Smooth muscle cell (in vitro differentiated cells): ENCODE data around the gene PDE7B. TPM values are rescaled to one million over a fixed set of nuclear protein-coding genes. Genes with fewer than 3 reads are reported as not detected.
A peak's percentile ranks its signal among the peaks of the same experiment; 100 is the strongest.

Source experiments
- DNase-seq: peaks from one replicate; lab custom pipeline; 2025; ENCODE audit not compliant: unreplicated experiment; lab: John Stamatoyannopoulos, UW
- H2AFZ ChIP-seq: fragments of 200-600 bp; sonication (generic); 2 replicates; pipeline ENCODE4 v1.6.0; 2016; ENCODE audit warnings: antibody characterized with exemption, low read depth, mild to moderate bottlenecking
- H3F3A ChIP-seq: fragments of 200-600 bp; sonication (generic); 2 replicates; pipeline ENCODE4 v1.6.0; 2017; ENCODE audit warnings: antibody characterized with exemption, low read depth
- H3K27ac ChIP-seq: fragments of 200-600 bp; sonication (generic); 2 replicates; pipeline ENCODE4 v1.5.1; 2016; ENCODE audit warnings: low read depth, mild to moderate bottlenecking
- H3K27me3 ChIP-seq: fragments of 200-600 bp; sonication (generic); 2 replicates; pipeline ENCODE4 v1.6.1; 2016; ENCODE audit warnings: low read depth, mild to moderate bottlenecking
- H3K36me3 ChIP-seq: fragments of 200-600 bp; sonication (generic); 2 replicates; pipeline ENCODE4 v1.5.1; 2016; ENCODE audit warnings: low read depth
- H3K4me1 ChIP-seq: fragments of 200-600 bp; sonication (generic); 2 replicates; pipeline ENCODE4 v1.5.1; 2016; ENCODE audit warnings: low read depth
- H3K4me2 ChIP-seq: fragments of 200-600 bp; sonication (generic); 2 replicates; pipeline ENCODE4 v1.6.0; 2016; ENCODE audit warnings: mild to moderate bottlenecking
- H3K4me3 ChIP-seq: fragments of 200-600 bp; sonication (generic); 2 replicates; pipeline ENCODE4 v1.5.1; 2016; ENCODE audit warnings: mild to moderate bottlenecking
- H3K79me2 ChIP-seq: fragments of 200-600 bp; sonication (generic); 2 replicates; pipeline ENCODE4 v1.6.0; 2016; ENCODE audit warnings: low read depth, mild to moderate bottlenecking
- H3K9ac ChIP-seq: fragments of 200-600 bp; sonication (generic); 2 replicates; pipeline ENCODE4 v1.6.0; 2016; ENCODE audit warnings: low read depth
- H3K9me3 ChIP-seq: fragments of 200-600 bp; sonication (generic); replicated peaks from 2 replicates; pipeline ENCODE4 v1.5.1; 2016; ENCODE audit warnings: low read depth
- H4K20me1 ChIP-seq: fragments of 200-600 bp; sonication (generic); 2 replicates; pipeline ENCODE4 v1.6.0; 2016; ENCODE audit warnings: low read depth
- WGBS: methylation state at CpG from one replicate; pipeline ENCODE4 v1.1.7; 2016; ENCODE audit warnings: low lambda C conversion rate; 5-methylcytosine and 5-hydroxymethylcytosine counted together
- polyA plus RNA-seq: library from polyadenylated mRNA; unstranded; fragments of >200 nt; fragmentation: Nextera tagmentation; extraction: Ambion mirVana; gene quantifications from 2 replicates; pipeline ENCODE4 v1.2.1, GENCODE V29; 2016
- total RNA-seq: library from RNA; depleted of rRNA; stranded (reverse); fragments of >200 nt; gene quantifications from 2 replicates; pipeline ENCODE4 v1.2.3, GENCODE V29; 2014
- TF ChIP-seq, protein P1 (sequence below): fragments of 200-600 bp; sonication (generic); IDR thresholded peaks from 2 replicates; pipeline ENCODE4 v1.5.1; 2017; ENCODE audit warnings: borderline replicate concordance, mild to moderate bottlenecking, antibody characterized with exemption; ENCODE audit not compliant: insufficient read depth, poor library complexity, severe bottlenecking

PDE7B gene
- total and polyA plus RNA-seq, 2 experiments from 2014 or later = 23.5 to 36.9 TPM

DNA sequence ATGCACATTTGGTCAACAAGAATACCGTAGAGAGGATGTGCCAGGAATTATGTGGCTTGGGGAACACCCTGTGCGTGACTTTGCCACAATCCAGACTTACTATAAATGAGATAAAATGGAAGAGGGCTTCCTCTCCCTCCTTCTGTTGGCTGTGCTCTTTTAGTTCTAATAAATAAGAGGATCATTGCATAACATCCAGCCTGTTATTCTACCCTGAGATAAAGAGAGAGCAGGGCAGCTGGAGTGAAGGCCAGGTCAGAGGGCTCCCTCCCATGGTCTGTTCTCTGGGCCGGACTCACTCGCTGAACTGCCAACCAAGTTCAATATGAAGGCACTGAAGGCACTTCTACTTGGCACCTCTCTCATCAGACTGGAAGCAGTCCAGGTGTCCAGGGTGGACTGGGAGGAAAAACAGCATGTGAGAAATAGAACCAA is 306.9 kb downstream of the PDE7B start:
- H3F3A ChIP-seq = peaks cover 7% of the 10 kb centered on the region
- peak overlapping the region; percentile 69 for H3K27ac ChIP-seq
- peaks cover 6% of the 10 kb centered on the region for H3K4me1 ChIP-seq
- 19% methylated on average over 4 of the region's 4 CpGs for WGBS
- H3K9ac ChIP-seq = no peak overlapping the region
- H2AFZ ChIP-seq = no peak overlapping the region
- no peak for DNase-seq
- no peaks in the 10 kb centered on the region for H3K9me3 ChIP-seq
- H3K4me3 ChIP-seq = no peak overlapping the region
- H3K79me2 ChIP-seq = no peaks in the 10 kb centered on the region
- H3K27me3 ChIP-seq = no peaks in the 10 kb centered on the region
- H3K4me2 ChIP-seq = peak overlapping the region; percentile 18
- H4K20me1 ChIP-seq = no peaks in the 10 kb centered on the region
- H3K36me3 ChIP-seq = peaks cover 16% of the 10 kb centered on the region
- TF ChIP-seq, protein P1, sequence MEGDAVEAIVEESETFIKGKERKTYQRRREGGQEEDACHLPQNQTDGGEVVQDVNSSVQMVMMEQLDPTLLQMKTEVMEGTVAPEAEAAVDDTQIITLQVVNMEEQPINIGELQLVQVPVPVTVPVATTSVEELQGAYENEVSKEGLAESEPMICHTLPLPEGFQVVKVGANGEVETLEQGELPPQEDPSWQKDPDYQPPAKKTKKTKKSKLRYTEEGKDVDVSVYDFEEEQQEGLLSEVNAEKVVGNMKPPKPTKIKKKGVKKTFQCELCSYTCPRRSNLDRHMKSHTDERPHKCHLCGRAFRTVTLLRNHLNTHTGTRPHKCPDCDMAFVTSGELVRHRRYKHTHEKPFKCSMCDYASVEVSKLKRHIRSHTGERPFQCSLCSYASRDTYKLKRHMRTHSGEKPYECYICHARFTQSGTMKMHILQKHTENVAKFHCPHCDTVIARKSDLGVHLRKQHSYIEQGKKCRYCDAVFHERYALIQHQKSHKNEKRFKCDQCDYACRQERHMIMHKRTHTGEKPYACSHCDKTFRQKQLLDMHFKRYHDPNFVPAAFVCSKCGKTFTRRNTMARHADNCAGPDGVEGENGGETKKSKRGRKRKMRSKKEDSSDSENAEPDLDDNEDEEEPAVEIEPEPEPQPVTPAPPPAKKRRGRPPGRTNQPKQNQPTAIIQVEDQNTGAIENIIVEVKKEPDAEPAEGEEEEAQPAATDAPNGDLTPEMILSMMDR = no peak

DNA sequence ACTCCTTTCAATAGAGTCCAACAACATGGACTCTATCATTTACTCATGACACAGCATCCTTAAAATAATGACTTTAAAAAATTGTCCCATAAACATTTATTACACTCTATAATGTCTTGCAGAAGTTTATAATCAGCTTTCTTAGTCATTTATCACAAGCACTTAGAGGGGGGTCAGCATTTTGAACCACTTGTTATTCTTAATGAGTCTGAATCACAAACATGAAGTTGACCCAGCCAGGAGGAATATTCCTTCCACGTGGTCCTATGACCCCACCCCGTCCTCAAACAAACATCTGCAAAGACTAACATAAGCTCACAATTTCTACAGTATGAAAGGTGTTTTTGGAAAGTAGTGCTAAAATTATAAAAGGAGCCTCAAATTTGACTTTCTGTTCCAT is 307.5 kb downstream of the PDE7B start:
- Histone ChIP-seq H3K27me3 (no peaks in the 10 kb centered on the region), H3K4me2 (peak overlapping the region; percentile 18), H4K20me1 (no peaks in the 10 kb centered on the region), H3K9ac (no peak overlapping the region), H3K36me3 (peaks cover 16% of the 10 kb centered on the region), H3K9me3 (no peaks in the 10 kb centered on the region), H3F3A (peaks cover 7% of the 10 kb centered on the region), H2AFZ (no peak overlapping the region), H3K79me2 (no peaks in the 10 kb centered on the region), H3K27ac (peak overlapping the region; percentile 69), H3K4me3 (no peak overlapping the region), H3K4me1 (peaks cover 6% of the 10 kb centered on the region)
- no peak for DNase-seq
- 69% methylated on average over 2 of the region's 2 CpGs for WGBS
- TF ChIP-seq, protein P1 = no peak

DNA sequence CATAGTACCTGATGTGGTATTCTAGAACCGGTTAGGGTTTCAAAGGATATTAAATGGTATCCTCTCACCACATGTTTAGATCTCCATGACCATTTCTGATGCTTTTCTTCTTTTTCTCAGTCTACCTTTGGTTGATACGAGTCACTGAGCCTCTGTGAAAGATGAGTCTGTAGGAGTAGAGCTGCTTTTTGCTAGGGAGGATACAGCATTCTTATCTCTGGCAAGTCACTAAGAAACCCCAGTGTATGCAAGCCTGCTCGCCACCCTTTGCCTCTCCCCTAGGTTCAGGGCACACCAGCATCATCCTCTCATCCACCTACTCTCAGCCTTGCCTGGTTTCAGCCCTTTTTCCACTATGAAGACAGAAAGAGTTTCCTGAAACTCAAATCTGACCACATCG is 308.7 kb downstream of the PDE7B start:
- Histone ChIP-seq H3K27me3 (no peaks in the 10 kb centered on the region), H3K79me2 (no peaks in the 10 kb centered on the region), H3K27ac (peak overlapping the region; percentile 69), H3F3A (peaks cover 7% of the 10 kb centered on the region), H3K4me2 (peak overlapping the region; percentile 23), H3K9ac (no peak overlapping the region), H3K9me3 (no peaks in the 10 kb centered on the region), H3K4me3 (no peak overlapping the region), H3K4me1 (peaks cover 6% of the 10 kb centered on the region), H4K20me1 (no peaks in the 10 kb centered on the region), H2AFZ (no peak overlapping the region), H3K36me3 (peaks cover 13% of the 10 kb centered on the region)
- WGBS = 56% methylated on average over 4 of the region's 4 CpGs
- TF ChIP-seq, protein P1 = no peak
- no peak for DNase-seq

DNA sequence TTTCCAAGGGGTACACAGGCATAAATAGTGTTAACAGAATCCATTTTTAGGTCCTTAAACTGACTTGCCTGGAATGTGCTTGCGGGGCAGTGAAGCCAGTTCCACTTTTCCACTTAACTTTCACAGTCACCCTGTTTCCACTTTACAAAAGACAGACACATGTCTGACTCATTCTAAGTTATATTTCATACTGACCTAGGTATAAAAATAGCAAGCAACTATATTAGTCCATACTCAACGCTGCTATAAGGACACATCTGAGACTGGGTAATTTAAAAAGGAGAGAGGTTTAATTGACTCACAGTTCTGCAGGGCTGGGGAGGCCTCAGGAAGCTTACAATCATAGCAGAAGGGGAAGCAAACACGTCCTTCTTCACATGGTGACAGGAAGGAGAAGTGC is 310.4 kb downstream of the PDE7B start:
- H3K27ac ChIP-seq = peak overlapping the region; percentile 69
- TF ChIP-seq, protein P1 = no peak
- 62% methylated on average over 3 of the region's 3 CpGs for WGBS
- H3K4me1 ChIP-seq = peaks cover 6% of the 10 kb centered on the region
- H3F3A ChIP-seq = peaks cover 7% of the 10 kb centered on the region
- peaks cover 4% of the 10 kb centered on the region for H3K36me3 ChIP-seq
- no peak overlapping the region for H3K4me2 ChIP-seq
- no peak overlapping the region for H3K4me3 ChIP-seq
- H3K9me3 ChIP-seq = no peaks in the 10 kb centered on the region
- no peaks in the 10 kb centered on the region for H4K20me1 ChIP-seq
- no peaks in the 10 kb centered on the region for H3K79me2 ChIP-seq
- DNase-seq = no peak
- no peaks in the 10 kb centered on the region for H3K27me3 ChIP-seq
- H2AFZ ChIP-seq = no peak overlapping the region
- no peak overlapping the region for H3K9ac ChIP-seq
